ENCODE results near the gene ACTRT2.

GRCh38 chr1:3027611-3028371 is 6.5 kb downstream of the ACTRT2 start:
- no peak for TF ChIP-seq CTCF (IDR thresholded peaks at IDR 0.05; ENCODE audit: insufficient read depth, low read length, poor library complexity, severe bottlenecking)
- TF ChIP-seq EZH2phosphoT487 (conservative IDR thresholded peaks at IDR 0.05; ENCODE audit: low read length), result no peak
